Measurements from ENCODE around the gene BICD1.

The BICD1 gene

GRCh38 chr12:32100361-32100760 lies 6.3 kb upstream of the BICD1 start:
- 84 to 88% methylated on average over 4 of the region's 4 CpGs for WGBS, 2 experiments
- Histone ChIP-seq H3K27ac (ENCODE audit: insufficient read depth, low read depth, low read length, poor library complexity, severe bottlenecking) (no peak overlapping the region), H3K9me3 (ENCODE audit: control insufficient read depth, low read length) (no peaks in the 10 kb centered on the region), H3K27me3 (ENCODE audit: control insufficient read depth, insufficient read depth, low read length, poor library complexity, severe bottlenecking) (no peaks in the 10 kb centered on the region), H3K36me3 (ENCODE audit: control insufficient read depth, insufficient read depth, low read length) (no peaks in the 10 kb centered on the region), H3K4me1 (ENCODE audit: control insufficient read depth, insufficient read depth, low read length) (no peaks in the 10 kb centered on the region), H3K4me3 (ENCODE audit: insufficient read depth, low read depth, low read length) (no peak overlapping the region)

- Histone ChIP-seq H3K36me3 (ENCODE audit: control insufficient read depth, insufficient read depth, low read length) (no peaks in the 10 kb centered on the region), H3K4me3 (ENCODE audit: insufficient read depth, low read depth, low read length) (no peak overlapping the region), H3K9me3 (ENCODE audit: control insufficient read depth, low read length) (no peaks in the 10 kb centered on the region), H3K4me1 (ENCODE audit: control insufficient read depth, insufficient read depth, low read length) (peaks cover 5% of the 10 kb centered on the region), H3K27me3 (ENCODE audit: control insufficient read depth, insufficient read depth, low read length, poor library complexity, severe bottlenecking) (peaks cover 3% of the 10 kb centered on the region), H3K27ac (ENCODE audit: insufficient read depth, low read depth, low read length, poor library complexity, severe bottlenecking) (no peak overlapping the region)
- 90 to 96% methylated on average over 5 of the region's 5 CpGs for WGBS, 2 experiments
Measured at GRCh38 chr12:32100888-32101287, 5.8 kb upstream of the BICD1 start.

GRCh38 chr12:32102234-32102633 lies 4.4 kb upstream of the BICD1 start:
- H3K36me3 ChIP-seq (ENCODE audit: control insufficient read depth, insufficient read depth, low read length) = no peaks in the 10 kb centered on the region
- WGBS, 2 experiments = 90 to 92% methylated on average over 3 of the region's 3 CpGs
- no peaks in the 10 kb centered on the region for H3K9me3 ChIP-seq (ENCODE audit: control insufficient read depth, low read length)
- peaks cover 4% of the 10 kb centered on the region for H3K27me3 ChIP-seq (ENCODE audit: control insufficient read depth, insufficient read depth, low read length, poor library complexity, severe bottlenecking)
- no peak overlapping the region for H3K4me3 ChIP-seq (ENCODE audit: insufficient read depth, low read depth, low read length)
- no peak overlapping the region for H3K27ac ChIP-seq (ENCODE audit: insufficient read depth, low read depth, low read length, poor library complexity, severe bottlenecking)
- H3K4me1 ChIP-seq (ENCODE audit: control insufficient read depth, insufficient read depth, low read length) = peaks cover 9% of the 10 kb centered on the region

GRCh38 chr12:32104572-32105355 lies 1.9 kb upstream of the BICD1 start:
- Histone ChIP-seq H3K9me3 (ENCODE audit: control insufficient read depth, low read length) (no peaks in the 10 kb centered on the region), H3K27me3 (ENCODE audit: control insufficient read depth, insufficient read depth, low read length, poor library complexity, severe bottlenecking) (peaks cover 4% of the 10 kb centered on the region), H3K4me1 (ENCODE audit: control insufficient read depth, insufficient read depth, low read length) (peaks cover 15% of the 10 kb centered on the region), H3K4me3 (ENCODE audit: insufficient read depth, low read depth, low read length) (no peak overlapping the region), H3K36me3 (ENCODE audit: control insufficient read depth, insufficient read depth, low read length) (no peaks in the 10 kb centered on the region), H3K27ac (ENCODE audit: insufficient read depth, low read depth, low read length, poor library complexity, severe bottlenecking) (no peak overlapping the region)
- WGBS, 2 experiments = 83 to 88% methylated on average over 10 to 11 of the region's 11 CpGs

GRCh38 chr12:32105986-32106516 lies 596 bp upstream of the BICD1 start:
- peaks cover 19% of the 10 kb centered on the region for H3K4me1 ChIP-seq (ENCODE audit: control insufficient read depth, insufficient read depth, low read length)
- H3K27me3 ChIP-seq (ENCODE audit: control insufficient read depth, insufficient read depth, low read length, poor library complexity, severe bottlenecking) = peaks cover 4% of the 10 kb centered on the region
- WGBS, 2 experiments = 14 to 15% methylated on average over 24 of the region's 24 CpGs
- H3K27ac ChIP-seq (ENCODE audit: insufficient read depth, low read depth, low read length, poor library complexity, severe bottlenecking) = peak overlapping the region; percentile 90
- H3K9me3 ChIP-seq (ENCODE audit: control insufficient read depth, low read length) = no peaks in the 10 kb centered on the region
- H3K4me3 ChIP-seq (ENCODE audit: insufficient read depth, low read depth, low read length) = peak overlapping the region; percentile 87
- H3K36me3 ChIP-seq (ENCODE audit: control insufficient read depth, insufficient read depth, low read length) = no peaks in the 10 kb centered on the region

GRCh38 chr12:32107359-32108267 lies 966 bp downstream of the BICD1 start:
- WGBS, 2 experiments = 0 to 1% methylated on average over 13 to 14 of the region's 14 CpGs
- Histone ChIP-seq H3K9me3 (ENCODE audit: control insufficient read depth, low read length) (no peaks in the 10 kb centered on the region), H3K27me3 (ENCODE audit: control insufficient read depth, insufficient read depth, low read length, poor library complexity, severe bottlenecking) (peaks cover 4% of the 10 kb centered on the region)

GRCh38 chr12:32108787-32109186 lies 2.1 kb downstream of the BICD1 start:
- Histone ChIP-seq H3K4me1 (ENCODE audit: control insufficient read depth, insufficient read depth, low read length) (peaks cover 19% of the 10 kb centered on the region), H3K27ac (ENCODE audit: insufficient read depth, low read depth, low read length, poor library complexity, severe bottlenecking) (no peak overlapping the region), H3K36me3 (ENCODE audit: control insufficient read depth, insufficient read depth, low read length) (no peaks in the 10 kb centered on the region), H3K4me3 (ENCODE audit: insufficient read depth, low read depth, low read length) (peak overlapping the region; percentile 87), H3K27me3 (ENCODE audit: control insufficient read depth, insufficient read depth, low read length, poor library complexity, severe bottlenecking) (peaks cover 4% of the 10 kb centered on the region), H3K9me3 (ENCODE audit: control insufficient read depth, low read length) (no peaks in the 10 kb centered on the region)

More at GRCh38 chr12:32107359-32108267, 966 bp downstream of the BICD1 start:
- H3K4me3 ChIP-seq (ENCODE audit: insufficient read depth, low read depth, low read length) = peak overlapping the region; percentile 87
- H3K4me1 ChIP-seq (ENCODE audit: control insufficient read depth, insufficient read depth, low read length) = peaks cover 19% of the 10 kb centered on the region
- H3K27ac ChIP-seq (ENCODE audit: insufficient read depth, low read depth, low read length, poor library complexity, severe bottlenecking) = peak overlapping the region; percentile 90
- H3K36me3 ChIP-seq (ENCODE audit: control insufficient read depth, insufficient read depth, low read length) = no peaks in the 10 kb centered on the region

- H3K27ac ChIP-seq (ENCODE audit: insufficient read depth, low read depth, low read length, poor library complexity, severe bottlenecking) = no peak overlapping the region
- H3K4me1 ChIP-seq (ENCODE audit: control insufficient read depth, insufficient read depth, low read length) = peaks cover 19% of the 10 kb centered on the region
- peaks cover 4% of the 10 kb centered on the region for H3K27me3 ChIP-seq (ENCODE audit: control insufficient read depth, insufficient read depth, low read length, poor library complexity, severe bottlenecking)
- H3K36me3 ChIP-seq (ENCODE audit: control insufficient read depth, insufficient read depth, low read length) = no peaks in the 10 kb centered on the region
- H3K9me3 ChIP-seq (ENCODE audit: control insufficient read depth, low read length) = no peaks in the 10 kb centered on the region
- H3K4me3 ChIP-seq (ENCODE audit: insufficient read depth, low read depth, low read length) = no peak overlapping the region
- 97% methylated on average over 3 of the region's 3 CpGs; no CpG with 5 or more reads in 1 of the 2 experiments for WGBS, 2 experiments
Measured at GRCh38 chr12:32110417-32110816, 3.8 kb downstream of the BICD1 start.

GRCh38 chr12:32110942-32111341 lies 4.3 kb downstream of the BICD1 start:
- H3K4me1 ChIP-seq (ENCODE audit: control insufficient read depth, insufficient read depth, low read length) = peaks cover 14% of the 10 kb centered on the region
- H3K36me3 ChIP-seq (ENCODE audit: control insufficient read depth, insufficient read depth, low read length) = no peaks in the 10 kb centered on the region
- peaks cover under 1% of the 10 kb centered on the region for H3K27me3 ChIP-seq (ENCODE audit: control insufficient read depth, insufficient read depth, low read length, poor library complexity, severe bottlenecking)
- WGBS, 2 experiments = 78 to 95% methylated on average over 1 of the region's 2 CpGs
- H3K4me3 ChIP-seq (ENCODE audit: insufficient read depth, low read depth, low read length) = no peak overlapping the region
- no peaks in the 10 kb centered on the region for H3K9me3 ChIP-seq (ENCODE audit: control insufficient read depth, low read length)
- no peak overlapping the region for H3K27ac ChIP-seq (ENCODE audit: insufficient read depth, low read depth, low read length, poor library complexity, severe bottlenecking)

Data from ectodermal cell (in vitro differentiated cells).